Calu3 (cell line): Measurements from ENCODE around the gene CPD. TPM values are rescaled to one million over a fixed set of nuclear protein-coding genes. Genes with fewer than 3 reads are reported as not detected.

Source experiments
- BruUV-seq: library from RNA; stranded (reverse); fragments of 400-500 nt; replicated peaks from 2 replicates; lab custom pipeline; 2021; lab: Mats Ljungman, UMichigan
- CTCF ChIA-PET: fragments of 300-600 bp; sonication (Branson Sonifier 250); formaldehyde crosslinking; loops from one replicate; lab custom pipeline; 2022; ENCODE audit warnings: antibody characterized with exemption; lab: Charles Lee
- DNase-seq: peaks from one replicate; pipeline ENCODE4 v3.0.0; 2022
- H3K27ac Mint-ChIP-seq: one replicate; pipeline ENCODE4 v1.8.0; 2022; ENCODE audit warnings: mixed read lengths; ENCODE audit not compliant: unreplicated experiment
- H3K27me3 Mint-ChIP-seq: one replicate; pipeline ENCODE4 v1.8.0; 2022; ENCODE audit warnings: mixed read lengths; ENCODE audit not compliant: unreplicated experiment
- H3K36me3 Mint-ChIP-seq: one replicate; pipeline ENCODE4 v1.8.0; 2022; ENCODE audit warnings: mild to moderate bottlenecking, moderate library complexity, mixed read lengths; ENCODE audit not compliant: insufficient read depth, unreplicated experiment
- H3K4me1 Mint-ChIP-seq: one replicate; pipeline ENCODE4 v1.8.0; 2022; ENCODE audit warnings: mild to moderate bottlenecking, low read depth, mixed read lengths; ENCODE audit not compliant: unreplicated experiment
- H3K4me3 Mint-ChIP-seq: one replicate; pipeline ENCODE4 v1.8.0; 2022; ENCODE audit warnings: mild to moderate bottlenecking, low read depth, moderate library complexity, mixed read lengths; ENCODE audit not compliant: unreplicated experiment
- H3K9me3 Mint-ChIP-seq: one replicate; pipeline ENCODE4 v1.8.0; 2022; ENCODE audit warnings: low read depth, mixed read lengths; ENCODE audit not compliant: unreplicated experiment
- CTCF ChIP-seq: fragments of 200-600 bp; IDR thresholded peaks from one replicate; pipeline ENCODE4 v1.8.0; 2022; ENCODE audit warnings: antibody characterized with exemption; ENCODE audit not compliant: unreplicated experiment
- intact Hi-C: fragments of 100-400 bp; cut with micrococcal nuclease; formaldehyde crosslinking; loops from one replicate; pipeline ENCODE4 v1.10.0; 2022; ENCODE audit not compliant: unreplicated experiment
- total RNA-seq: library from RNA; stranded (reverse); gene quantifications from 2 replicates; pipeline ENCODE4 v1.2.3, GENCODE V29; 2022

The CPD gene
- total RNA-seq, 1 experiment from 2014 or later: 82.9 TPM

DNA sequence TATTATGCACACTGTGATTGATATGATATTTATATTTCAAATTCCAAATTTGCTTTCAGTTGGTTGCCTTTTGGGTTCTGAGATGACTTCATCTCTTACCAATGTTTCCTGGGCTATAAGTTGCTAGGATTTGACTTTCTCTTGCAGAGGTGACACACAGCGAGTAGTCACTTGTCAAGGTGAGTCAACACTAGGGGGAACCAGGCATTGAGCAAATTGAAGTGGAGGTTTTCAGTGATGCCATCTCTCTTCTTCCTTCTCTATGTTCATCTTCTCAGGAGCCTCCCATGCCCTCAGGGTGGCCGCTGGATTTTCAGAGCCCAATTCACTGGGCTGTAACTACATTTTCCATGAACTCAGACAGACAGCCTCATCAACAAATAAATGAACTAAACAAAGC, 6.0 kb upstream of the CPD start:
- TF ChIP-seq CTCF: no peak
- intact Hi-C loops: no loop called here
- Mint-ChIP-seq H3K4me1 (peaks cover 33% of the 10 kb centered on the region), H3K9me3 (no peaks in the 10 kb centered on the region), H3K36me3 (no peaks in the 10 kb centered on the region), H3K4me3 (no peak overlapping the region), H3K27me3 (no peaks in the 10 kb centered on the region), H3K27ac (no peak overlapping the region)
- CTCF ChIA-PET: no interaction called here
- no peak for DNase-seq
- BruUV-seq: no TSS peak

- DNase-seq: no peak
- Mint-ChIP-seq H3K4me3 (no peak overlapping the region), H3K27me3 (no peaks in the 10 kb centered on the region), H3K36me3 (peaks cover 27% of the 10 kb centered on the region), H3K27ac (no peak overlapping the region), H3K4me1 (peaks cover 40% of the 10 kb centered on the region), H3K9me3 (no peaks in the 10 kb centered on the region)
- CTCF ChIA-PET: interaction anchor here (0.6 kb wide), 1 partner anchor 18 kb away, joined by 5 read pairs; no protein-coding TSS in a partner anchor
- intact Hi-C loops: no loop called here
- TF ChIP-seq CTCF: no peak
- BruUV-seq: no TSS peak
Measured at GRCh38 chr17:30375661-30376060, 3.1 kb upstream of the CPD start.

DNA sequence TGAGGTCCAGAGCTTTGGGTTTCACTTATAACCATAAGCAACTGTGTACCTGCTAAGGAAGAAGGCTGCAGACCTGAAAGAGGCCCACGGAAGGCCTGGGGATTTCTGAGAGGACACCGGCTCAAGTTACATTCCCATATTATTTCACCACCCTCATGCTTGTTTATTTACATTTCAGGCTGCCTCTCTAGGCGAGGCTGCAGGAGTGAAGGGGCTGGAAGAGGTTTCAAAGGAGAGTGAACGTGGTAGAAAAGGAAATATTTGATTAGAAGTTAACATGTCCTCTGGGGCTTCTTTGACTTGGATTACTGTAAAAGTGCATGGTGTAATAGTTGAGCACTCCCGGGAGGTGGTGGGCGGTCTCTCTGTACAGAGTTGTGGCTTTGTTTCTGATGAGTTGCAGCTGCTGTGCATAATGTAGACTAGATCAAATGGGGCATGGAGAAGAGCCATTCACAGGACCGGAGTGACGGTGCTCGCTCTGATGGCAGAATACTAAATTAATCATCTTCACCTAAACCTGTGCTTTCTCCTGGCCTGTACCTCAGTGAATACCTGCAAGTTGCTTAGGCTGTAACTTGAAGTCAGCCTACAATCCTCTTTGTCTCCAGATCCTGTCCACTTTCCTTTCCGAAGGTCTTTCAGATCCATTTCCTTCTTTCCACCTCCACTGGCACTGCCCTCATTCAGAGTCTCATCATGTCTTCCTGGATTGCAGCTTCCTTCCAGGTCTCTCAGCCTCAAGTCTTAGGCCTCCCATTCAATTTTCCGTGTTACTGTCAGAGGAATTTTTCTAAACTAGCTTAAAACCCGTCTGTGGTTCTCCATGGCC, 1.9 kb upstream of the CPD start:
- CTCF ChIA-PET: interaction anchor here (1.7 kb wide), 1 partner anchor 13 kb away, joined by 8 read pairs; no protein-coding TSS in a partner anchor
- BruUV-seq: no TSS peak
- peak; percentile 49 for DNase-seq
- no peak for TF ChIP-seq CTCF
- intact Hi-C loops: no loop called here
- Mint-ChIP-seq H3K27me3 (no peaks in the 10 kb centered on the region), H3K4me1 (peaks cover 43% of the 10 kb centered on the region), H3K9me3 (no peaks in the 10 kb centered on the region), H3K36me3 (peaks cover 27% of the 10 kb centered on the region), H3K4me3 (no peak overlapping the region), H3K27ac (peak overlapping the region; percentile 15)

DNA sequence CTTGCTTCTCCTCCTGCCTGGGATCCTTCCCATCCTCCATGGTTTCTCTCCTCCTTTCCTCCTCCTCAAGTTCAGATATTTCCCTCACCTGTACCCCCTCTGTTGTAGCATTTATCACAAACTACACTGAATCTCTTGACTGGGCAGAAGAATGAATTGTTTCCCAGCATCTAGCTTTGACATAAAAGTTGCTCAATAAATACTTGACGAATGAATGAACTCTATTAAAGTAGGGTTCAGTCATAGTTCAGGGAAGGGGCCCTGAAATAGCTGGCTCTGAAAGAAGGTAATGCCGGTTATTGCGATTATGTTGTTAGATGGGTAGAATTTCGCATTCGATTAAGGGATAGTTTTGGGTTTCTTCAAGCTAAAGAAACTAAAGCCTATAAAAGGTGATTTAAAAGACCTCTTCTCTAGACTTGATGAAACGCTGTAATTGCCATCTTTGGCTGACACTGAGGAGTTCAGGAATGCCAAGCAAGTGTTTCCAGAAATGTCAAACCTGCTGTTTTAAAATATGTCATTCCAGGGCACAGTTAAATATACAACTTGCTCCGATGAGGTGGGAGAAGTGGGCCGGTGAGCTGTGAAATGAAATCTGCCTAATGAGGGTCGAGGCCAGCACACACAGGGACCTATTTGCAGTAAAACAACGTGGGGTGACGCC, 1.0 kb upstream of the CPD start:
- H3K36me3 Mint-ChIP-seq: peaks cover 27% of the 10 kb centered on the region
- H3K4me1 Mint-ChIP-seq: peaks cover 46% of the 10 kb centered on the region
- DNase-seq: no peak
- CTCF ChIA-PET: interaction anchor here (1.7 kb wide), 1 partner anchor 14 kb away, joined by 8 read pairs; no protein-coding TSS in a partner anchor
- H3K9me3 Mint-ChIP-seq: no peaks in the 10 kb centered on the region
- no TSS peak for BruUV-seq
- TF ChIP-seq CTCF: no peak
- peak overlapping the region; percentile 85 for H3K4me3 Mint-ChIP-seq
- intact Hi-C loops: no loop called here
- no peak overlapping the region for H3K27ac Mint-ChIP-seq
- H3K27me3 Mint-ChIP-seq: no peaks in the 10 kb centered on the region
